K562 (cell line): ENCODE data around the gene LRRC25. TPM values are rescaled to one million over a fixed set of nuclear protein-coding genes. Genes with fewer than 3 reads are reported as not detected.

Experiments
- ATAC-seq: fragments of 200-7000 bp; cut with Tn5 transposase; 3 replicates; pipeline ENCODE4 v1.9.1; 2020; ENCODE audit warnings: moderate library complexity
- BruUV-seq: library from RNA; stranded (reverse); fragments of 400-500 nt; replicated peaks from 2 replicates; lab custom pipeline; 2021; lab: Mats Ljungman, UMichigan
- CTCF ChIA-PET: fragments of 300-600 bp; formaldehyde crosslinking; extraction: SDS; loops from one replicate; lab custom pipeline; 2021; ENCODE audit warnings: low intra/inter-chr PET ratio; lab: Yijun Ruan, JAX
- POLR2A ChIA-PET: fragments of 300-600, 350-650 bp; sonication (Branson Sonifier 250); formaldehyde crosslinking; extraction: SDS; loops from one replicate; lab custom pipeline; 2021; ENCODE audit warnings: antibody characterized with exemption, inconsistent platforms; lab: Yijun Ruan, JAX
- DNase-seq, 4 experiments: peaks; one replicate each; pipeline versions ENCODE4 v3.0.0 to v3.0.0-alpha.2; 2011 to 2018; ENCODE audit warnings: low spot score in 3 of 4, mixed read lengths in 3 of 4; ENCODE audit errors: extremely low read depth in 1 of 4
- FAIRE-seq: peaks from 2 replicates; lab custom pipeline; 2011; peaks lifted over from hg19 to GRCh38; lab: Jason Lieb, UNC
- H2AFZ ChIP-seq: 2 replicates; pipeline ENCODE4 v1.6.0; 2011; ENCODE audit warnings: low read depth, low read length, control low read depth, inconsistent platforms
- H3K27ac ChIP-seq: fragments of 200-600 bp; 3 replicates; pipeline ENCODE4 v1.8.0; 2011; ENCODE audit warnings: low read depth, mild to moderate bottlenecking, control low read depth, inconsistent platforms, low read length, moderate library complexity, mixed read lengths; ENCODE audit errors: extremely low read depth
- H3K27me3 ChIP-seq, 2 experiments: fragments of 300-600 bp in 1 of 2; 2 replicates in 1 of 2; 3 replicates in 1 of 2; pipeline versions ENCODE4 v1.6.0 to v1.8.0; 2011; ENCODE audit warnings: inconsistent platforms in 2 of 2, low read length in 2 of 2, mild to moderate bottlenecking in 1 of 2, mixed read lengths in 1 of 2, moderate library complexity in 1 of 2; ENCODE audit not compliant: control insufficient read depth in 2 of 2, insufficient read depth in 2 of 2
- H3K36me3 ChIP-seq: fragments of 300-600 bp; 3 replicates; pipeline ENCODE4 v1.8.0; 2011; ENCODE audit warnings: mild to moderate bottlenecking, low read length, inconsistent platforms; ENCODE audit not compliant: control insufficient read depth, insufficient read depth
- H3K4me1 ChIP-seq, 2 experiments: fragments of 200-600 bp in 1 of 2; replicated peaks in 1 of 2; 2 replicates in 1 of 2; 3 replicates in 1 of 2; pipeline versions ENCODE4 v1.5.1 to v1.8.0; 2011; ENCODE audit warnings: inconsistent platforms in 2 of 2, low read length in 2 of 2, mild to moderate bottlenecking in 1 of 2, mixed read lengths in 1 of 2, moderate library complexity in 1 of 2; ENCODE audit not compliant: control insufficient read depth in 2 of 2, insufficient read depth in 2 of 2
- H3K4me2 ChIP-seq: 2 replicates; pipeline ENCODE4 v1.6.1; 2011; ENCODE audit warnings: low read length, control low read depth, inconsistent platforms, mixed read lengths; ENCODE audit not compliant: insufficient read depth
- H3K4me3 ChIP-seq: fragments of 200-600 bp; sonication (generic), shearing (Covaris generic); 2 replicates; pipeline ENCODE4 v1.5.1; 2016; ENCODE audit warnings: control low read depth, inconsistent platforms
- H3K79me2 ChIP-seq: fragments of 200-600 bp; 3 replicates; pipeline ENCODE4 v1.8.0; 2011; ENCODE audit warnings: low read length, inconsistent platforms; ENCODE audit not compliant: control insufficient read depth, insufficient read depth
- H3K9ac ChIP-seq, 2 experiments: 2 replicates each; pipeline versions ENCODE4 v1.6.0 to v1.6.1; 2011; ENCODE audit warnings: low read depth in 2 of 2, low read length in 2 of 2, control low read depth in 1 of 2, inconsistent platforms in 1 of 2, mild to moderate bottlenecking in 1 of 2, mixed read lengths in 1 of 2; ENCODE audit not compliant: insufficient read depth in 1 of 2
- H3K9me1 ChIP-seq: one replicate; pipeline ENCODE4 v1.6.0; 2011; ENCODE audit warnings: inconsistent platforms, mild to moderate bottlenecking, low read length, moderate library complexity; ENCODE audit not compliant: control insufficient read depth, insufficient read depth
- H3K9me3 ChIP-seq: replicated peaks from 2 replicates; pipeline ENCODE4 v1.5.1; 2011; ENCODE audit warnings: low read depth, low read length, inconsistent platforms; ENCODE audit not compliant: control insufficient read depth, insufficient read depth
- H4K20me1 ChIP-seq: replicated peaks from 2 replicates; pipeline ENCODE4 v1.6.1; 2011; ENCODE audit warnings: low read length, inconsistent platforms, mixed read lengths; ENCODE audit not compliant: control insufficient read depth, insufficient read depth
- ARNT ChIP-seq, 2 experiments: fragments of 450-650 bp; IDR thresholded peaks; 2 replicates each; pipeline ENCODE4 v1.6.1; 2016; ENCODE audit warnings: mild to moderate bottlenecking in 1 of 2
- BRF1 ChIP-seq: IDR thresholded peaks from 3 replicates; pipeline ENCODE4 v1.6.1; 2011; ENCODE audit warnings: borderline replicate concordance, mild to moderate bottlenecking; ENCODE audit not compliant: insufficient read length; ENCODE audit errors: extremely low read depth
- HBP1 ChIP-seq: fragments of 450-650 bp; formaldehyde crosslinking; IDR thresholded peaks from 2 replicates; pipeline ENCODE4 v1.4.0; 2022; ENCODE audit warnings: missing genetic modification characterization
- HDAC8 ChIP-seq: fragments of 450-650 bp; IDR thresholded peaks from 2 replicates; pipeline ENCODE4 v1.6.1; 2016; ENCODE audit warnings: mild to moderate bottlenecking, missing genetic modification characterization, moderate library complexity, missing compliant biosample characterization
- HINFP ChIP-seq: fragments of 450-650 bp; conservative IDR thresholded peaks from 2 replicates; pipeline ENCODE4 v1.6.1; 2016; ENCODE audit warnings: missing genetic modification characterization, low read depth, mild to moderate bottlenecking, control low read depth, missing compliant biosample characterization
- KDM1A ChIP-seq, 2 experiments: fragments of 450-650 bp; IDR thresholded peaks; 2 replicates each; pipeline ENCODE4 v1.6.1; 2016; ENCODE audit warnings: mild to moderate bottlenecking in 2 of 2
- MTA2 ChIP-seq: fragments of 450-650 bp; IDR thresholded peaks from 2 replicates; pipeline ENCODE4 v1.6.1; 2016; ENCODE audit warnings: low read depth
- PYGO2 ChIP-seq: fragments of 450-650 bp; IDR thresholded peaks from 2 replicates; pipeline ENCODE4 v1.6.1; 2016; ENCODE audit warnings: mild to moderate bottlenecking, missing genetic modification characterization, moderate library complexity, missing compliant biosample characterization
- RBM22 ChIP-seq: fragments of 200-400 bp; formaldehyde crosslinking; IDR thresholded peaks from 2 replicates; pipeline ENCODE4 v1.6.1; 2018; ENCODE audit warnings: low read length, low read depth; ENCODE audit not compliant: poor library complexity, severe bottlenecking
- RNF219 ChIP-seq: fragments of 250-450 bp; sonication (Bioruptor Pico); IDR thresholded peaks from 2 replicates; pipeline ENCODE4 v1.5.0; 2022; ENCODE audit warnings: mild to moderate bottlenecking
- TAF7 ChIP-seq: fragments of 450-650 bp; IDR thresholded peaks from 2 replicates; pipeline ENCODE4 v1.6.1; 2016; ENCODE audit warnings: missing genetic modification characterization, missing compliant biosample characterization
- TBL1XR1 ChIP-seq, 2 experiments: IDR thresholded peaks; 2 replicates each; pipeline ENCODE4 v1.6.1; 2012; ENCODE audit warnings: improper control_type of control experiment in 2 of 2, low read length in 2 of 2, mild to moderate bottlenecking in 1 of 2
- WHSC1 ChIP-seq: IDR thresholded peaks from one replicate; pipeline ENCODE4 v1.6.1; 2012; ENCODE audit warnings: low read length, control low read depth, inconsistent platforms
- WGBS: fragments of 100-300 bp; shearing (Covaris generic); methylation state at CpG from one replicate; pipeline ENCODE4 v1.1.6; 2016; ENCODE audit warnings: low coverage, mixed read lengths; ENCODE audit not compliant: insufficient coverage; ENCODE audit errors: missing lambda C conversion rate; 5-methylcytosine and 5-hydroxymethylcytosine counted together
- in situ Hi-C: fragments of 300-500 bp; cut with MboI; formaldehyde crosslinking; loops from 4 replicates; pipeline ENCODE4 v1.15.0; 2018; ENCODE audit warnings: inconsistent platforms, mixed read lengths
- intact Hi-C: fragments of 100-400 bp; cut with micrococcal nuclease; formaldehyde crosslinking; loops from 2 replicates; pipeline ENCODE4 v1.14.2; 2022
- polyA plus RNA-seq, 8 experiments: library from polyadenylated mRNA; depleted of rRNA in 4 of 8; stranded (reverse) in 5 of 8; unstranded in 3 of 8; fragments of >200 nt; fragmentation: Nextera tagmentation in 2 of 8; fragmentation: Illumina TruSeq in 1 of 8; extraction: Ambion mirVana in 2 of 8; extraction: Trizol in 1 of 8; gene quantifications; 2 replicates each; pipeline versions ENCODE4 v1.2.1 to v1.2.3, GENCODE V29; 2011 to 2014; ENCODE audit warnings: inconsistent platforms in 1 of 8, missing spikeins in 1 of 8
- total RNA-seq, 7 experiments: library from RNA; depleted of rRNA in 6 of 7; stranded (reverse); fragments of >200 nt in 6 of 7; fragmentation: Illumina TruSeq in 2 of 7; extraction: Trizol in 2 of 7; gene quantifications; 2 replicates each; pipeline versions ENCODE4 v1.2.1 to v1.2.3, GENCODE V29; 2011 to 2021; ENCODE audit warnings: low replicate concordance in 1 of 7
- TF ChIP-seq, protein P1 (sequence below): fragments of 250-450 bp; sonication (Bioruptor Pico); IDR thresholded peaks from 2 replicates; pipeline ENCODE4 v1.8.0; 2022; ENCODE audit warnings: moderate library complexity, mild to moderate bottlenecking, inconsistent platforms
- TF ChIP-seq, protein P2 (sequence below): fragments of 250-450 bp; sonication (Bioruptor Pico); IDR thresholded peaks from 2 replicates; pipeline ENCODE4 v1.8.0; 2022; ENCODE audit warnings: inconsistent platforms

LRRC25 gene
- total and polyA plus RNA-seq, 9 of the 15 experiments (the other 6 are each of a cell fraction or from before 2014, with no cell fraction given): 0.07 to 0.36 (median 0.10) TPM; not detected in 3

GRCh38 chr19:18391509-18392075 lies 5.8 kb downstream of the LRRC25 start:
- WGBS: 65% methylated on average over 6 of the region's 9 CpGs
- peaks cover 26% of the 10 kb centered on the region for H3K79me2 ChIP-seq
- in situ Hi-C loops: no loop called here
- intact Hi-C loops: no loop called here
- ChIA-PET CTCF (interaction anchor here (0.6 kb wide), 1 partner anchor 37 kb away, joined by 3 read pairs; no protein-coding TSS in a partner anchor), POLR2A (interaction anchor here (0.6 to 8.1 kb wide), 10 partner anchors 8 to 951 kb away, joined by 3 to 244 read pairs (median 4); partner anchors contain the start of genes IQCN and SSBP4)
- no peaks in the 10 kb centered on the region for H3K27me3 ChIP-seq
- H3K9me1 ChIP-seq: no peaks in the 10 kb centered on the region
- no peak overlapping the region for H3K4me2 ChIP-seq
- ATAC-seq: no peak
- H3K4me3 ChIP-seq: no peak overlapping the region
- no peak overlapping the region; a peak in 1 of 4 replicates for H3K9ac ChIP-seq
- peaks cover 2 to 36% of the 10 kb centered on the region in 2 experiments for H3K4me1 ChIP-seq
- no peak overlapping the region for H3K27ac ChIP-seq
- peaks cover 29% of the 10 kb centered on the region; the same call in 2 of the 3 replicates for H3K36me3 ChIP-seq
- no peak for FAIRE-seq
- no peaks in the 10 kb centered on the region for H3K9me3 ChIP-seq
- no peak for DNase-seq
- H4K20me1 ChIP-seq: peaks cover 19% of the 10 kb centered on the region
- no peak overlapping the region for H2AFZ ChIP-seq
- no TSS peak for BruUV-seq
- no peak for TF ChIP-seq ARNT (IDR thresholded peaks at IDR 0.05)
- no peak for TF ChIP-seq TBL1XR1 (IDR thresholded peaks at IDR 0.05; ENCODE audit: low read length in 2 of 2)
- no peak for TF ChIP-seq HINFP
- no peak for TF ChIP-seq WHSC1
- TF ChIP-seq PYGO2 (tag): no peak
- TF ChIP-seq HBP1 (CRISPR knock-in tag): no peak
- TF ChIP-seq RNF219 (CRISPR knock-in tag): no peak
- TF ChIP-seq RBM22: peak; percentile 41
- TF ChIP-seq, protein P1, sequence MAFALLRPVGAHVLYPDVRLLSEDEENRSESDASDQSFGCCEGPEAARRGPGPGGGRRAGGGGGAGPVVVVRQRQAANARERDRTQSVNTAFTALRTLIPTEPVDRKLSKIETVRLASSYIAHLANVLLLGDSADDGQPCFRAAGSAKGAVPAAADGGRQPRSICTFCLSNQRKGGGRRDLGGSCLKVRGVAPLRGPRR (CRISPR knock-in tag): no peak
- TF ChIP-seq TAF7 (tag): no peak
- TF ChIP-seq HDAC8 (tag): no peak
- no peak for TF ChIP-seq BRF1
- TF ChIP-seq, protein P2, sequence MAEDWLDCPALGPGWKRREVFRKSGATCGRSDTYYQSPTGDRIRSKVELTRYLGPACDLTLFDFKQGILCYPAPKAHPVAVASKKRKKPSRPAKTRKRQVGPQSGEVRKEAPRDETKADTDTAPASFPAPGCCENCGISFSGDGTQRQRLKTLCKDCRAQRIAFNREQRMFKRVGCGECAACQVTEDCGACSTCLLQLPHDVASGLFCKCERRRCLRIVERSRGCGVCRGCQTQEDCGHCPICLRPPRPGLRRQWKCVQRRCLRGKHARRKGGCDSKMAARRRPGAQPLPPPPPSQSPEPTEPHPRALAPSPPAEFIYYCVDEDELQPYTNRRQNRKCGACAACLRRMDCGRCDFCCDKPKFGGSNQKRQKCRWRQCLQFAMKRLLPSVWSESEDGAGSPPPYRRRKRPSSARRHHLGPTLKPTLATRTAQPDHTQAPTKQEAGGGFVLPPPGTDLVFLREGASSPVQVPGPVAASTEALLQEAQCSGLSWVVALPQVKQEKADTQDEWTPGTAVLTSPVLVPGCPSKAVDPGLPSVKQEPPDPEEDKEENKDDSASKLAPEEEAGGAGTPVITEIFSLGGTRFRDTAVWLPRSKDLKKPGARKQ (CRISPR knock-in tag): no peak
- no peak for TF ChIP-seq MTA2
- peak in 1 of 2 experiments; percentile 67; a peak in 2 of 4 replicates for TF ChIP-seq KDM1A (IDR thresholded peaks at IDR 0.05)
